ENCODE measurements around the gene ZNF664. TPM values are rescaled to one million over a fixed set of nuclear protein-coding genes. Genes with fewer than 3 reads are reported as not detected.

ZNF664 gene
- total and polyA plus RNA-seq, 10 of the 15 experiments (the other 5 are each of a cell fraction or from before 2014, with no cell fraction given), result 1.8 to 65.6 (median 30.8) TPM

- ChIA-PET RAD21 (ENCODE audit: unreplicated experiment) (no interaction called here), POLR2A (no interaction called here), SMC1A (ENCODE audit: uncharacterized antibody, unreplicated experiment) (interaction anchor here (0.8 to 1.1 kb wide), 2 partner anchors 12 to 15 kb away, joined by 3 to 5 read pairs; no protein-coding TSS in a partner anchor), CTCF (interaction anchor here (1.4 to 2.9 kb wide), 2 partner anchors 12 to 16 kb away, joined by 4 to 13 read pairs; no protein-coding TSS in a partner anchor)
- BruUV-seq (replicated peaks), result no TSS peak
- Histone ChIP-seq H4K20me1 (ENCODE audit: control insufficient read depth, insufficient read depth) (no peaks in the 10 kb centered on the region), H3K9ac (ENCODE audit: control insufficient read depth, insufficient read depth, low read length) (no peak overlapping the region), H3K27ac (ENCODE audit: control insufficient read depth, insufficient read depth) (no peak overlapping the region), H3K4me1 (ENCODE audit: control insufficient read depth, insufficient read depth, low read length) (no peaks in the 10 kb centered on the region), H3K4me3 (no peak overlapping the region), H3K4me2 (ENCODE audit: control insufficient read depth, insufficient read depth) (no peak overlapping the region), H2AFZ (ENCODE audit: control insufficient read depth, low read depth, low read length) (no peak overlapping the region), H3K27me3 (replicated peaks in 1 of 2; ENCODE audit: control insufficient read depth in 2 of 2, insufficient read depth in 2 of 2, low read length in 1 of 2) (no peaks in the 10 kb centered on the region), H3K79me2 (ENCODE audit: control insufficient read depth, insufficient read depth, low read length) (no peaks in the 10 kb centered on the region), H3K36me3 (ENCODE audit: control insufficient read depth in 2 of 2, insufficient read depth in 2 of 2, low read length in 1 of 2) (no peaks in the 10 kb centered on the region; a peak in 1 of 4 replicates), H3K9me3 (replicated peaks; ENCODE audit: control insufficient read depth, insufficient read depth, low read length) (no peaks in the 10 kb centered on the region)
- no peak for TF ChIP-seq STAT1 (conservative IDR thresholded peaks at IDR 0.05)
- TF ChIP-seq RCOR1 (conservative IDR thresholded peaks at IDR 0.05; ENCODE audit: low read depth, low read length), result no peak
- TF ChIP-seq ZNF274 (IDR thresholded peaks at IDR 0.05; ENCODE audit: insufficient read depth, insufficient read length), result no peak
- no peak for TF ChIP-seq KDM1A (IDR thresholded peaks at IDR 0.05; ENCODE audit: borderline replicate concordance)
- no peak for TF ChIP-seq CHD2 (IDR thresholded peaks at IDR 0.05; ENCODE audit: borderline replicate concordance, low read depth, low read length)
- no peak for ATAC-seq
- no peak for FAIRE-seq
- 84% methylated on average over 2 of the region's 2 CpGs for WGBS (ENCODE audit: insufficient coverage, insufficient replicate concordance, low lambda C conversion rate, missing lambda C conversion rate)
- no peak for DNase-seq (ENCODE audit: low read depth, low spot score)
- in situ Hi-C loops (cut with MboI), result no loop called here
- intact Hi-C loops (cut with micrococcal nuclease; ENCODE audit: unreplicated experiment), result no loop called here
Observed at GRCh38 chr12:124020514-124020949, 47.5 kb downstream of the ZNF664 start.

- POLR2A ChIA-PET, result no interaction called here
- Histone ChIP-seq H3K4me1 (ENCODE audit: control insufficient read depth, insufficient read depth, low read length) (no peaks in the 10 kb centered on the region), H4K20me1 (ENCODE audit: control insufficient read depth, insufficient read depth) (no peaks in the 10 kb centered on the region), H3K4me2 (ENCODE audit: control insufficient read depth, insufficient read depth) (no peak overlapping the region), H3K36me3 (ENCODE audit: control insufficient read depth in 2 of 2, insufficient read depth in 2 of 2, low read length in 1 of 2) (no peaks in the 10 kb centered on the region), H3K27me3 (replicated peaks in 1 of 2; ENCODE audit: control insufficient read depth in 2 of 2, insufficient read depth in 2 of 2, low read length in 1 of 2) (no peaks in the 10 kb centered on the region), H3K9ac (ENCODE audit: control insufficient read depth, insufficient read depth, low read length) (no peak overlapping the region), H3K27ac (ENCODE audit: control insufficient read depth, insufficient read depth) (no peak overlapping the region), H3K9me3 (replicated peaks; ENCODE audit: control insufficient read depth, insufficient read depth, low read length) (no peaks in the 10 kb centered on the region), H3K4me3 (no peak overlapping the region), H2AFZ (ENCODE audit: control insufficient read depth, low read depth, low read length) (no peak overlapping the region), H3K79me2 (ENCODE audit: control insufficient read depth, insufficient read depth, low read length) (no peaks in the 10 kb centered on the region)
- CTCF ChIA-PET, result interaction anchor here (2.9 kb wide), 1 partner anchor 12 kb away, joined by 13 read pairs; no protein-coding TSS in a partner anchor
- in situ Hi-C loops (cut with MboI) (no loop called here), intact Hi-C loops (cut with micrococcal nuclease; ENCODE audit: unreplicated experiment) (no loop called here)
- BruUV-seq (replicated peaks), result no TSS peak
- SMC1A ChIA-PET (ENCODE audit: uncharacterized antibody, unreplicated experiment), result no interaction called here
- RAD21 ChIA-PET (ENCODE audit: unreplicated experiment), result no interaction called here
- FAIRE-seq (no peak), DNase-seq (ENCODE audit: low read depth, low spot score) (no peak), ATAC-seq (no peak)
- WGBS (ENCODE audit: insufficient coverage, insufficient replicate concordance, low lambda C conversion rate, missing lambda C conversion rate), result 62% methylated on average over 3 of the region's 3 CpGs
- TF ChIP-seq USF1 (IDR thresholded peaks at IDR 0.05; ENCODE audit: borderline replicate concordance, extremely low read length, insufficient read depth, low read depth, low read length), result no peak
- TF ChIP-seq SIN3A (IDR thresholded peaks at IDR 0.05; ENCODE audit: low read depth, low read length), result no peak
- TF ChIP-seq ATF7 (IDR thresholded peaks at IDR 0.05; ENCODE audit: low read depth), result no peak
- no peak for TF ChIP-seq NFYB (IDR thresholded peaks at IDR 0.05; ENCODE audit: insufficient read depth, low read depth, low read length)
- TF ChIP-seq PML (IDR thresholded peaks at IDR 0.05; ENCODE audit: low read length), result no peak
- TF ChIP-seq EED (IDR thresholded peaks at IDR 0.05; ENCODE audit: low read depth), result no peak
Observed at GRCh38 chr12:124021007-124021406, 48.0 kb downstream of the ZNF664 start.

Measured in GM12878 (cell line).